GM23338 (cell line): ENCODE results near the gene HDHD3. TPM values are rescaled to one million over a fixed set of nuclear protein-coding genes. Genes with fewer than 3 reads are reported as not detected.

Source experiments
- ATAC-seq: fragments of 200-7000 bp; cut with Tn5 transposase; 3 replicates; pipeline ENCODE4 v1.9.1; 2020
- DNase-seq: peaks from one replicate; pipeline ENCODE4 v3.0.0-alpha.2; 2015; ENCODE audit warnings: low spot score
- H2AFZ ChIP-seq: fragments of 200-600 bp; sonication (generic); 2 replicates; pipeline ENCODE4 v1.8.0; 2016; ENCODE audit warnings: antibody characterized with exemption, mild to moderate bottlenecking, moderate library complexity
- H3F3A ChIP-seq: fragments of 200-600 bp; sonication (generic); replicated peaks from 2 replicates; pipeline ENCODE4 v1.8.0; 2017; ENCODE audit warnings: antibody characterized with exemption, mixed run types, low read depth
- H3K27ac ChIP-seq: fragments of 200-600 bp; sonication (generic); 2 replicates; pipeline ENCODE4 v1.6.1; 2016; ENCODE audit warnings: low read depth
- H3K27me3 ChIP-seq: fragments of 200-600 bp; sonication (generic); 2 replicates; pipeline ENCODE4 v1.8.0; 2016; ENCODE audit warnings: mild to moderate bottlenecking, mixed run types, moderate library complexity; ENCODE audit not compliant: insufficient read depth
- H3K36me3 ChIP-seq: fragments of 200-600 bp; sonication (generic); 2 replicates; pipeline ENCODE4 v1.8.0; 2016; ENCODE audit warnings: mild to moderate bottlenecking; ENCODE audit not compliant: insufficient read depth
- H3K4me1 ChIP-seq: fragments of 200-600 bp; sonication (generic); 2 replicates; pipeline ENCODE4 v1.8.0; 2016; ENCODE audit warnings: mild to moderate bottlenecking, moderate library complexity; ENCODE audit not compliant: insufficient read depth
- H3K4me2 ChIP-seq: fragments of 200-600 bp; sonication (generic); 2 replicates; pipeline ENCODE4 v1.7.1; 2017; ENCODE audit warnings: mixed run types
- H3K4me3 ChIP-seq: fragments of 200-600 bp; sonication (generic); 2 replicates; pipeline ENCODE4 v1.6.1; 2016; ENCODE audit warnings: mixed run types
- H3K79me2 ChIP-seq: fragments of 200-600 bp; sonication (generic); replicated peaks from 2 replicates; pipeline ENCODE4 v1.8.0; 2017; ENCODE audit warnings: mild to moderate bottlenecking; ENCODE audit not compliant: insufficient read depth
- H3K9me2 ChIP-seq: fragments of 200-600 bp; sonication (generic); 2 replicates; pipeline ENCODE4 v1.8.0; 2017; ENCODE audit not compliant: insufficient read depth
- H4K20me1 ChIP-seq: fragments of 200-600 bp; sonication (generic); replicated peaks from 2 replicates; pipeline ENCODE4 v1.8.0; 2017; ENCODE audit warnings: mild to moderate bottlenecking; ENCODE audit not compliant: insufficient read depth
- H3K27ac Mint-ChIP-seq: 2 replicates; pipeline ENCODE4 v1.8.0; 2020; ENCODE audit warnings: inconsistent platforms, mild to moderate bottlenecking, moderate library complexity, mixed read lengths
- H3K27me3 Mint-ChIP-seq: 3 replicates; pipeline ENCODE4 v1.8.0; 2022; ENCODE audit warnings: low read depth, mild to moderate bottlenecking, moderate library complexity, mixed read lengths, inconsistent platforms; ENCODE audit not compliant: insufficient read depth, poor library complexity
- H3K36me3 Mint-ChIP-seq: 3 replicates; pipeline ENCODE4 v1.8.0; 2021; ENCODE audit warnings: low read depth, mild to moderate bottlenecking, inconsistent platforms, moderate library complexity, mixed read lengths
- H3K4me1 Mint-ChIP-seq: 3 replicates; pipeline ENCODE4 v1.8.0; 2020; ENCODE audit warnings: mild to moderate bottlenecking, inconsistent platforms, mixed read lengths
- H3K4me3 Mint-ChIP-seq: 3 replicates; pipeline ENCODE4 v1.8.0; 2021; ENCODE audit warnings: moderate library complexity, mild to moderate bottlenecking, inconsistent platforms, mixed read lengths
- H3K9me3 Mint-ChIP-seq: 3 replicates; pipeline ENCODE4 v1.8.0; 2020; ENCODE audit warnings: moderate library complexity, mild to moderate bottlenecking, inconsistent platforms, mixed read lengths
- EZH2 ChIP-seq: fragments of 200-600 bp; sonication (generic); IDR thresholded peaks from one replicate; pipeline ENCODE4 v1.8.0; 2017; ENCODE audit warnings: antibody characterized with exemption, mild to moderate bottlenecking, low read depth; ENCODE audit not compliant: unreplicated experiment
- EZH2phosphoT487 ChIP-seq: fragments of 200-600 bp; sonication (generic); IDR thresholded peaks from one replicate; pipeline ENCODE4 v1.8.1; 2018; ENCODE audit warnings: antibody characterized with exemption; ENCODE audit not compliant: unreplicated experiment
- POLR2AphosphoS5 ChIP-seq: IDR thresholded peaks from 2 replicates; pipeline ENCODE4 v1.6.1; 2016; ENCODE audit warnings: antibody characterized with exemption, low read depth
- polyA plus RNA-seq: library from polyadenylated mRNA; unstranded; fragments of >200 nt; fragmentation: Nextera tagmentation; extraction: Ambion mirVana; gene quantifications from 2 replicates; pipeline ENCODE4 v1.2.1, GENCODE V29; 2016
- total RNA-seq: library from RNA; depleted of rRNA; stranded (reverse); fragments of >200 nt; shearing (Covaris generic); gene quantifications from 2 replicates; pipeline ENCODE4 v1.2.3, GENCODE V29; 2014
- TF ChIP-seq, protein P1 (sequence below), 2 experiments: fragments of 200-600 bp in 1 of 2; sonication (generic) in 1 of 2; conservative IDR thresholded peaks; 2 replicates each; pipeline versions ENCODE4 v1.5.1 to v1.6.1; 2016 to 2017; ENCODE audit warnings: antibody characterized with exemption in 2 of 2, low read depth in 2 of 2, mild to moderate bottlenecking in 2 of 2, moderate library complexity in 1 of 2
- TF ChIP-seq, protein P2 (sequence below): fragments of 250-450 bp; sonication (Bioruptor Pico); IDR thresholded peaks from 2 replicates; pipeline ENCODE4 v1.5.0; 2020; ENCODE audit warnings: mild to moderate bottlenecking, moderate library complexity

HDHD3 gene
- total and polyA plus RNA-seq, 2 experiments from 2014 or later: 9.5 to 17.7 TPM

- no peak overlapping the region for H2AFZ ChIP-seq
- no peak for DNase-seq
- H3K79me2 ChIP-seq: no peaks in the 10 kb centered on the region
- no peaks in the 10 kb centered on the region for H4K20me1 ChIP-seq
- Mint-ChIP-seq H3K27me3 (no peaks in the 10 kb centered on the region), H3K4me1 (peaks cover 4% of the 10 kb centered on the region; the same call in 2 of the 3 replicates), H3K27ac (no peak overlapping the region), H3K4me3 (no peak overlapping the region), H3K9me3 (no peaks in the 10 kb centered on the region), H3K36me3 (peaks cover 3% of the 10 kb centered on the region; the same call in 1 of the 3 replicates)
- no peak overlapping the region for H3K4me2 ChIP-seq
- H3K27ac ChIP-seq: no peak overlapping the region
- no peaks in the 10 kb centered on the region for H3K36me3 ChIP-seq
- ATAC-seq: no peak
- H3K27me3 ChIP-seq: no peaks in the 10 kb centered on the region
- no peaks in the 10 kb centered on the region for H3K9me2 ChIP-seq
- H3K4me1 ChIP-seq: no peaks in the 10 kb centered on the region
- no peak overlapping the region for H3K4me3 ChIP-seq
- H3F3A ChIP-seq: no peaks in the 10 kb centered on the region
- TF ChIP-seq, protein P1, sequence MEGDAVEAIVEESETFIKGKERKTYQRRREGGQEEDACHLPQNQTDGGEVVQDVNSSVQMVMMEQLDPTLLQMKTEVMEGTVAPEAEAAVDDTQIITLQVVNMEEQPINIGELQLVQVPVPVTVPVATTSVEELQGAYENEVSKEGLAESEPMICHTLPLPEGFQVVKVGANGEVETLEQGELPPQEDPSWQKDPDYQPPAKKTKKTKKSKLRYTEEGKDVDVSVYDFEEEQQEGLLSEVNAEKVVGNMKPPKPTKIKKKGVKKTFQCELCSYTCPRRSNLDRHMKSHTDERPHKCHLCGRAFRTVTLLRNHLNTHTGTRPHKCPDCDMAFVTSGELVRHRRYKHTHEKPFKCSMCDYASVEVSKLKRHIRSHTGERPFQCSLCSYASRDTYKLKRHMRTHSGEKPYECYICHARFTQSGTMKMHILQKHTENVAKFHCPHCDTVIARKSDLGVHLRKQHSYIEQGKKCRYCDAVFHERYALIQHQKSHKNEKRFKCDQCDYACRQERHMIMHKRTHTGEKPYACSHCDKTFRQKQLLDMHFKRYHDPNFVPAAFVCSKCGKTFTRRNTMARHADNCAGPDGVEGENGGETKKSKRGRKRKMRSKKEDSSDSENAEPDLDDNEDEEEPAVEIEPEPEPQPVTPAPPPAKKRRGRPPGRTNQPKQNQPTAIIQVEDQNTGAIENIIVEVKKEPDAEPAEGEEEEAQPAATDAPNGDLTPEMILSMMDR (conservative IDR thresholded peaks at IDR 0.05; ENCODE audit: low read depth in 2 of 2): no peak
- TF ChIP-seq, protein P2, sequence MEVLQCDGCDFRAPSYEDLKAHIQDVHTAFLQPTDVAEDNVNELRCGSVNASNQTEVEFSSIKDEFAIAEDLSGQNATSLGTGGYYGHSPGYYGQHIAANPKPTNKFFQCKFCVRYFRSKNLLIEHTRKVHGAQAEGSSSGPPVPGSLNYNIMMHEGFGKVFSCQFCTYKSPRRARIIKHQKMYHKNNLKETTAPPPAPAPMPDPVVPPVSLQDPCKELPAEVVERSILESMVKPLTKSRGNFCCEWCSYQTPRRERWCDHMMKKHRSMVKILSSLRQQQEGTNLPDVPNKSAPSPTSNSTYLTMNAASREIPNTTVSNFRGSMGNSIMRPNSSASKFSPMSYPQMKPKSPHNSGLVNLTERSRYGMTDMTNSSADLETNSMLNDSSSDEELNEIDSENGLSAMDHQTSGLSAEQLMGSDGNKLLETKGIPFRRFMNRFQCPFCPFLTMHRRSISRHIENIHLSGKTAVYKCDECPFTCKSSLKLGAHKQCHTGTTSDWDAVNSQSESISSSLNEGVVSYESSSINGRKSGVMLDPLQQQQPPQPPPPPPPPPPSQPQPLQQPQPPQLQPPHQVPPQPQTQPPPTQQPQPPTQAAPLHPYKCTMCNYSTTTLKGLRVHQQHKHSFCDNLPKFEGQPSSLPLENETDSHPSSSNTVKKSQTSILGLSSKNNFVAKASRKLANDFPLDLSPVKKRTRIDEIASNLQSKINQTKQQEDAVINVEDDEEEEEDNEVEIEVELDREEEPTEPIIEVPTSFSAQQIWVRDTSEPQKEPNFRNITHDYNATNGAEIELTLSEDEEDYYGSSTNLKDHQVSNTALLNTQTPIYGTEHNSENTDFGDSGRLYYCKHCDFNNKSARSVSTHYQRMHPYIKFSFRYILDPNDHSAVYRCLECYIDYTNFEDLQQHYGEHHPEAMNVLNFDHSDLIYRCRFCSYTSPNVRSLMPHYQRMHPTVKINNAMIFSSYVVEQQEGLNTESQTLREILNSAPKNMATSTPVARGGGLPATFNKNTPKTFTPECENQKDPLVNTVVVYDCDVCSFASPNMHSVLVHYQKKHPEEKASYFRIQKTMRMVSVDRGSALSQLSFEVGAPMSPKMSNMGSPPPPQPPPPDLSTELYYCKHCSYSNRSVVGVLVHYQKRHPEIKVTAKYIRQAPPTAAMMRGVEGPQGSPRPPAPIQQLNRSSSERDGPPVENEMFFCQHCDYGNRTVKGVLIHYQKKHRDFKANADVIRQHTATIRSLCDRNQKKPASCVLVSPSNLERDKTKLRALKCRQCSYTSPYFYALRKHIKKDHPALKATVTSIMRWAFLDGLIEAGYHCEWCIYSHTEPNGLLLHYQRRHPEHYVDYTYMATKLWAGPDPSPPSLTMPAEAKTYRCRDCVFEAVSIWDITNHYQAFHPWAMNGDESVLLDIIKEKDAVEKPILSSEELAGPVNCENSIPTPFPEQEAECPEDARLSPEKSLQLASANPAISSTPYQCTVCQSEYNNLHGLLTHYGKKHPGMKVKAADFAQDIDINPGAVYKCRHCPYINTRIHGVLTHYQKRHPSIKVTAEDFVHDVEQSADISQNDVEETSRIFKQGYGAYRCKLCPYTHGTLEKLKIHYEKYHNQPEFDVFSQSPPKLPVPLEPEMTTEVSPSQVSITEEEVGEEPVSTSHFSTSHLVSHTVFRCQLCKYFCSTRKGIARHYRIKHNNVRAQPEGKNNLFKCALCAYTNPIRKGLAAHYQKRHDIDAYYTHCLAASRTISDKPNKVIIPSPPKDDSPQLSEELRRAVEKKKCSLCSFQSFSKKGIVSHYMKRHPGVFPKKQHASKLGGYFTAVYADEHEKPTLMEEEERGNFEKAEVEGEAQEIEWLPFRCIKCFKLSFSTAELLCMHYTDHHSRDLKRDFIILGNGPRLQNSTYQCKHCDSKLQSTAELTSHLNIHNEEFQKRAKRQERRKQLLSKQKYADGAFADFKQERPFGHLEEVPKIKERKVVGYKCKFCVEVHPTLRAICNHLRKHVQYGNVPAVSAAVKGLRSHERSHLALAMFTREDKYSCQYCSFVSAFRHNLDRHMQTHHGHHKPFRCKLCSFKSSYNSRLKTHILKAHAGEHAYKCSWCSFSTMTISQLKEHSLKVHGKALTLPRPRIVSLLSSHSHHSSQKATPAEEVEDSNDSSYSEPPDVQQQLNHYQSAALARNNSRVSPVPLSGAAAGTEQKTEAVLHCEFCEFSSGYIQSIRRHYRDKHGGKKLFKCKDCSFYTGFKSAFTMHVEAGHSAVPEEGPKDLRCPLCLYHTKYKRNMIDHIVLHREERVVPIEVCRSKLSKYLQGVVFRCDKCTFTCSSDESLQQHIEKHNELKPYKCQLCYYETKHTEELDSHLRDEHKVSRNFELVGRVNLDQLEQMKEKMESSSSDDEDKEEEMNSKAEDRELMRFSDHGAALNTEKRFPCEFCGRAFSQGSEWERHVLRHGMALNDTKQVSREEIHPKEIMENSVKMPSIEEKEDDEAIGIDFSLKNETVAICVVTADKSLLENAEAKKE: no peak
- TF ChIP-seq POLR2AphosphoS5 (no peak), EZH2 (no peak), EZH2phosphoT487 (no peak)
These were observed 7.0 kb downstream of the HDHD3 start for GRCh38 chr9:113369855-113370140.
